GM12891 (cell line): Measurements from ENCODE around the gene DCST2.

Experiments used
- POLR2A ChIP-seq: IDR thresholded peaks from 2 replicates; pipeline ENCODE4 v1.6.1; 2011; ENCODE audit warnings: low read depth, low read length, control low read depth
- POLR2AphosphoS5 ChIP-seq: IDR thresholded peaks from 2 replicates; pipeline ENCODE4 v1.6.1; 2011; ENCODE audit warnings: low read depth, low read length, control low read depth
- SPI1 ChIP-seq: IDR thresholded peaks from 2 replicates; pipeline ENCODE4 v1.6.1; 2011; ENCODE audit warnings: low read depth, low read length, control low read depth
- TAF1 ChIP-seq: IDR thresholded peaks from 2 replicates; pipeline ENCODE4 v1.6.1; 2011; ENCODE audit warnings: low read depth, low read length, control low read depth

GRCh38 chr1:155079487-155080311 lies 46.1 kb upstream of the DCST2 start:
- TF ChIP-seq POLR2A (no peak), POLR2AphosphoS5 (no peak), TAF1 (no peak), SPI1 (no peak)
